Measurements from ENCODE around the gene SFXN1. TPM values are rescaled to one million over a fixed set of nuclear protein-coding genes. Genes with fewer than 3 reads are reported as not detected.

Gene SFXN1
- total and polyA plus RNA-seq, 10 donors = 7.5 to 57.3 (median 38.3) TPM

DNA sequence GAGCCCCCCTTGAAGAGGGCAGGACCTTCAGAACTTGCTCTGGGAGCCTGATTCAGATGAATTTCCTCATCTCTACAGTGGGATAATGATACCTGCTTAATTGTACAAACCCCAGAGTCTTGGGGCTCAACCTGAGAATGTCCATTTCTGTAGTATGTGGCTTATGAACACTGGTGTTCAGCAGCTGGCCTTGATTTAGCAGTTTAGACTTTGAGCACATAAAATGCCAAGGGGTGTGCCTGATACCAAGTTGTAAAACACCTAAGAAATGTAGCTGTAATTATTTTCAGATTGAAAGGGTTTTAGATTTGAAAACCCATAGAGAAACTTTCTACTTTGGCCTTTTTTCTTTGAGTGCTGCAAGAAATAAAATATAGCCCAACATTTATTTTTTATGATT, 44.9 kb downstream of the SFXN1 start:
- Histone ChIP-seq H3K27me3 (replicated peaks in 1 of 7) (no peaks in the 10 kb centered on the region), H3K9me3 (peaks cover 0 to 10% (median 7%) of the 10 kb centered on the region in 8 donors), H3K4me1 (peaks cover 0 to 40% (median 12%) of the 10 kb centered on the region in 6 donors), H3K27ac (peak overlapping the region in 2 of 8 donors; percentile 70 to 77), H3K36me3 (peaks cover 0 to 99% (median 52%) of the 10 kb centered on the region in 6 donors), H3K4me3 (peak overlapping the region in 1 of 8 donors; percentile 30)
- no peak for DNase-seq
- intact Hi-C loops (cut with DNase I; ENCODE audit: low total_unique reads) = no loop called here
- TF ChIP-seq, protein P1, sequence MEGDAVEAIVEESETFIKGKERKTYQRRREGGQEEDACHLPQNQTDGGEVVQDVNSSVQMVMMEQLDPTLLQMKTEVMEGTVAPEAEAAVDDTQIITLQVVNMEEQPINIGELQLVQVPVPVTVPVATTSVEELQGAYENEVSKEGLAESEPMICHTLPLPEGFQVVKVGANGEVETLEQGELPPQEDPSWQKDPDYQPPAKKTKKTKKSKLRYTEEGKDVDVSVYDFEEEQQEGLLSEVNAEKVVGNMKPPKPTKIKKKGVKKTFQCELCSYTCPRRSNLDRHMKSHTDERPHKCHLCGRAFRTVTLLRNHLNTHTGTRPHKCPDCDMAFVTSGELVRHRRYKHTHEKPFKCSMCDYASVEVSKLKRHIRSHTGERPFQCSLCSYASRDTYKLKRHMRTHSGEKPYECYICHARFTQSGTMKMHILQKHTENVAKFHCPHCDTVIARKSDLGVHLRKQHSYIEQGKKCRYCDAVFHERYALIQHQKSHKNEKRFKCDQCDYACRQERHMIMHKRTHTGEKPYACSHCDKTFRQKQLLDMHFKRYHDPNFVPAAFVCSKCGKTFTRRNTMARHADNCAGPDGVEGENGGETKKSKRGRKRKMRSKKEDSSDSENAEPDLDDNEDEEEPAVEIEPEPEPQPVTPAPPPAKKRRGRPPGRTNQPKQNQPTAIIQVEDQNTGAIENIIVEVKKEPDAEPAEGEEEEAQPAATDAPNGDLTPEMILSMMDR (IDR thresholded peaks at IDR 0.05 in 8 of 11, conservative IDR thresholded peaks at IDR 0.05 in 3 of 11) = no peak
- TF ChIP-seq POLR2AphosphoS5 (IDR thresholded peaks at IDR 0.05) = no peak
- no peak for TF ChIP-seq POLR2A (IDR thresholded peaks at IDR 0.05)

DNA sequence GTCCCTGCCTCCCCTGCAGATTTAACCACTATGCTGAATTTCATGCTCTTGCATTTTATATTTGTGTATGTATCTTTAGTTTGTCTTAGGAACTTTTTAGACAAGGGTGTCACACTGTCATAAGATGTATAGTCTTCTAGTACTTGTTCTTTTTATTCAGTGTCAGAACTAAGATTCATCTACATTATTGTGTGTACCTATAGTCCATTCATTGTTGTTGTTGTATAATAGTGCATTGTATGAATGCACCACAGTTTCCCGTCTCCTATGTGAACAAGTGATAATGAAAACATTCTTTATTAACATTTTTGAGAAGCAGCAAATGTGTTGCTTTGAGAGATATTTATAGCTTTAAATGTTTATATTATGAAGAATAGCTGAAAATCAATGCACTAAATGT, 45.9 kb downstream of the SFXN1 start:
- no peak overlapping the region for H3K27ac ChIP-seq
- no peak for DNase-seq
- H3K36me3 ChIP-seq = peaks cover 0 to 99% (median 51%) of the 10 kb centered on the region in 6 donors
- no peak overlapping the region for H3K4me3 ChIP-seq
- peaks cover 0 to under 1% (median 0%) of the 10 kb centered on the region in 8 donors for H3K9me3 ChIP-seq
- intact Hi-C loops (cut with DNase I; ENCODE audit: low total_unique reads) = no loop called here
- peaks cover 0 to 40% (median 12%) of the 10 kb centered on the region in 6 donors for H3K4me1 ChIP-seq
- H3K27me3 ChIP-seq (replicated peaks in 1 of 7) = no peaks in the 10 kb centered on the region
- TF ChIP-seq POLR2AphosphoS5 (IDR thresholded peaks at IDR 0.05) (no peak), POLR2A (IDR thresholded peaks at IDR 0.05) (no peak)
- 94 to 98% (median 96%) methylated on average over 1 of the region's 1 CpG for whole genome bisulfite sequencing, 5 donors

DNA sequence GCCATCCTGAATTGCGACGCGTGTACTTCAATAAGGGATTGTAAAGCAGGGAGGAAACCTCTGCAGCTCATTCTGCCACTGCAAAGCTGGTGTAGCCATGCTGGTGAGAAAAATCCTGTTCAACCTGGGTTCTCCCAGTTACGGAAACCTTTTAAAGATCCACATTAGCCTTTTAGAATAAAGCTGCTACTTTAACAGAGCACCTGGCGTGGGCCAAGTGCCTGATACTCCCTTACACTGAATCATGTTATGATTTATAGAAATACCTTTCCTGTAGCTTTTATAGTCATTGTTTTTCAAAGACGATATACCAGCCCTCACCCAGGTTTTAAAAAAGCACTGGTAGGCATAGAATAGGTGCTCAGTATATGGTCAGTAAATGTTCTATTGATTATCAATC, 48.3 kb downstream of the SFXN1 start:
- H3K36me3 ChIP-seq = peaks cover 0 to 99% (median 51%) of the 10 kb centered on the region in 6 donors
- TF ChIP-seq POLR2AphosphoS5 (IDR thresholded peaks at IDR 0.05) = no peak
- TF ChIP-seq, protein P1 (IDR thresholded peaks at IDR 0.05 in 8 of 11, conservative IDR thresholded peaks at IDR 0.05 in 3 of 11) = no peak
- TF ChIP-seq POLR2A (IDR thresholded peaks at IDR 0.05) = no peak
- intact Hi-C loops (cut with DNase I; ENCODE audit: low total_unique reads) = no loop called here

DNA sequence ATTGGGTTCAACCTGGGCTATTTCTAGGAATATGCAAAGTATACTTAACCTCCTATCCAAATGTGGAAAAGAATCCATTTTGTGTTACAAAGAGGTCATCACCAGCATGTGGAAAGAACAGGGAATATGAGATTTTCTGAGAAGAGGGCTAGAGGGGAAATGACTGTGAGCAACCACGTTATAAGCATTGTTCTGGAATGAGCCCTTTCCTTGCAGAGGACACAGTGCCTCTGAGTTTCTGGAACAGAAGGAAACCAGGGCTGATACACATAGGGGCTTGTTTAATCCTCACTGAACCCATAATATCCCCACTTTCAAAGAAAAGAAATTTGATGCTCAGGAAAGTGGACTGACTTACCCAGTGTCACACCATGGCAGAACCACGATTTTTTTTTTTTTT, 53.0 kb downstream of the SFXN1 start:
- no peaks in the 10 kb centered on the region for H3K27me3 ChIP-seq (replicated peaks in 1 of 7)
- WGBS, 5 donors = 33 to 69% (median 49%) methylated on average over 2 of the region's 2 CpGs
- intact Hi-C loops (cut with DNase I; ENCODE audit: low total_unique reads) = loop anchor here (10.0 kb wide), 1 partner anchor 163 kb away; no protein-coding TSS in a partner anchor

More for the DNA sequence above, 48.3 kb downstream of the SFXN1 start:
- Histone ChIP-seq H3K4me1 (peaks cover 0 to 20% (median 2%) of the 10 kb centered on the region in 6 donors), H3K9me3 (no peaks in the 10 kb centered on the region), H3K27me3 (replicated peaks in 1 of 7) (no peaks in the 10 kb centered on the region), H3K27ac (no peak overlapping the region), H3K4me3 (no peak overlapping the region)
- no peak for DNase-seq
- 96 to 98% (median 97%) methylated on average over 6 of the region's 6 CpGs for WGBS, 5 donors

More for the DNA sequence above, 53.0 kb downstream of the SFXN1 start:
- H3K4me1 ChIP-seq = peaks cover 0 to 17% (median 10%) of the 10 kb centered on the region in 6 donors
- H3K27ac ChIP-seq = no peak overlapping the region
- no peak for DNase-seq
- no peak overlapping the region for H3K4me3 ChIP-seq
- H3K9me3 ChIP-seq = no peaks in the 10 kb centered on the region
- TF ChIP-seq, protein P1 (IDR thresholded peaks at IDR 0.05 in 8 of 11, conservative IDR thresholded peaks at IDR 0.05 in 3 of 11) = no peak
- H3K36me3 ChIP-seq = peaks cover 0 to 67% (median 33%) of the 10 kb centered on the region in 6 donors

Measured in spleen (tissue), 11 donors.